ENCODE measurements around the gene GTF2E1. TPM values are rescaled to one million over a fixed set of nuclear protein-coding genes. Genes with fewer than 3 reads are reported as not detected.

GTF2E1 gene
- total and polyA plus RNA-seq, 10 of the 15 experiments (the other 5 are each of a cell fraction or from before 2014, with no cell fraction given), result 9.2 to 24.9 (median 16.2) TPM

GRCh38 chr3:120705884-120706582, 36.5 kb upstream of the GTF2E1 start (continued):
- TF ChIP-seq CUX1 (IDR thresholded peaks at IDR 0.05; ENCODE audit: insufficient replicate concordance, low read depth, low read length), result no peak
- TF ChIP-seq BCL3 (IDR thresholded peaks at IDR 0.05; ENCODE audit: borderline replicate concordance, insufficient read depth, low read depth, low read length, poor library complexity, severe bottlenecking), result no peak
- TF ChIP-seq CREM (IDR thresholded peaks at IDR 0.05; ENCODE audit: low read depth), result no peak

- H3K4me2 ChIP-seq (ENCODE audit: control insufficient read depth, insufficient read depth), result no peak overlapping the region
- in situ Hi-C loops (cut with MboI) (no loop called here), intact Hi-C loops (cut with micrococcal nuclease; ENCODE audit: unreplicated experiment) (no loop called here)
- FAIRE-seq, result no peak
- H3K36me3 ChIP-seq (ENCODE audit: control insufficient read depth in 2 of 2, insufficient read depth in 2 of 2, low read length in 1 of 2), result no peaks in the 10 kb centered on the region; a peak in 1 of 4 replicates
- H4K20me1 ChIP-seq (ENCODE audit: control insufficient read depth, insufficient read depth), result no peaks in the 10 kb centered on the region
- DNase-seq (ENCODE audit: low read depth, low spot score), result no peak
- BruUV-seq (replicated peaks), result no TSS peak
- no peak overlapping the region for H3K9ac ChIP-seq (ENCODE audit: control insufficient read depth, insufficient read depth, low read length)
- SMC1A ChIA-PET (ENCODE audit: uncharacterized antibody, unreplicated experiment), result interaction anchor here (1.6 to 2.6 kb wide), 2 partner anchors 8 to 28 kb away, joined by 3 to 8 read pairs; no protein-coding TSS in a partner anchor
- POLR2A ChIA-PET, result no interaction called here
- H3K27me3 ChIP-seq (replicated peaks in 1 of 2; ENCODE audit: control insufficient read depth in 2 of 2, insufficient read depth in 2 of 2, low read length in 1 of 2), result no peaks in the 10 kb centered on the region
- CTCF ChIA-PET, result interaction anchor here (0.8 to 1.7 kb wide), 4 partner anchors 22 to 148 kb away, joined by 3 to 5 read pairs (median 3); no protein-coding TSS in a partner anchor
- H3K79me2 ChIP-seq (ENCODE audit: control insufficient read depth, insufficient read depth, low read length), result no peaks in the 10 kb centered on the region
- RAD21 ChIA-PET (ENCODE audit: unreplicated experiment), result interaction anchor here (0.9 kb wide), 1 partner anchor 110 kb away, joined by 3 read pairs; no protein-coding TSS in a partner anchor
- H3K4me3 ChIP-seq, result no peak overlapping the region
- H3K4me1 ChIP-seq (ENCODE audit: control insufficient read depth, insufficient read depth, low read length), result no peaks in the 10 kb centered on the region
- no peak overlapping the region for H3K27ac ChIP-seq (ENCODE audit: control insufficient read depth, insufficient read depth)
- H3K9me3 ChIP-seq (replicated peaks; ENCODE audit: control insufficient read depth, insufficient read depth, low read length), result peaks cover 3% of the 10 kb centered on the region
- no peak for ATAC-seq
- no peak overlapping the region for H2AFZ ChIP-seq (ENCODE audit: control insufficient read depth, low read depth, low read length)
- TF ChIP-seq ZBTB40 (IDR thresholded peaks at IDR 0.05; ENCODE audit: borderline replicate concordance) (no peak), CHD1 (IDR thresholded peaks at IDR 0.05; ENCODE audit: low read depth, low read length) (no peak), TARDBP (IDR thresholded peaks at IDR 0.05; ENCODE audit: borderline replicate concordance) (no peak), ZNF622 (IDR thresholded peaks at IDR 0.05) (no peak), RELA (IDR thresholded peaks at IDR 0.05; ENCODE audit: borderline replicate concordance, partially characterized antibody) (no peak), PKNOX1 (IDR thresholded peaks at IDR 0.05) (no peak)
These were observed 35.6 kb upstream of the GTF2E1 start for GRCh38 chr3:120706950-120707349.
